Endothelial cell (in vitro differentiated cells): Measurements from ENCODE around the gene SRD5A2. TPM values are rescaled to one million over a fixed set of nuclear protein-coding genes. Genes with fewer than 3 reads are reported as not detected.

Source experiments
- DNase-seq: peaks from one replicate; pipeline ENCODE4 v3.0.0; 2021; ENCODE audit warnings: low spot score
- H3K27ac Mint-ChIP-seq: one replicate; pipeline ENCODE4 v1.8.0; 2021; ENCODE audit warnings: mixed read lengths, inconsistent platforms; ENCODE audit not compliant: unreplicated experiment
- H3K27me3 Mint-ChIP-seq: one replicate; pipeline ENCODE4 v1.8.0; 2021; ENCODE audit warnings: mild to moderate bottlenecking, moderate library complexity, mixed read lengths, inconsistent platforms; ENCODE audit not compliant: unreplicated experiment
- H3K36me3 Mint-ChIP-seq: one replicate; pipeline ENCODE4 v1.8.0; 2021; ENCODE audit warnings: mild to moderate bottlenecking, low read depth, mixed read lengths, inconsistent platforms; ENCODE audit not compliant: unreplicated experiment
- H3K4me1 Mint-ChIP-seq: one replicate; pipeline ENCODE4 v1.8.0; 2021; ENCODE audit warnings: mild to moderate bottlenecking, mixed read lengths, inconsistent platforms; ENCODE audit not compliant: unreplicated experiment
- H3K4me3 Mint-ChIP-seq: one replicate; pipeline ENCODE4 v1.8.0; 2021; ENCODE audit warnings: mild to moderate bottlenecking, mixed read lengths, inconsistent platforms; ENCODE audit not compliant: unreplicated experiment
- H3K9me3 Mint-ChIP-seq: one replicate; pipeline ENCODE4 v1.8.0; 2021; ENCODE audit warnings: mixed read lengths, inconsistent platforms; ENCODE audit not compliant: unreplicated experiment
- total RNA-seq: library from RNA; stranded (reverse); fragmentation: NEBNext Ultra II Directional; extraction: Animal tissue kit (Norgen Biotek cat#: 25700); gene quantifications from one replicate; pipeline ENCODE4 v1.2.1, GENCODE V29; 2021; ENCODE audit not compliant: unreplicated experiment
- TF ChIP-seq, protein P1 (sequence below): fragments of 200-600 bp; sonication (generic); IDR thresholded peaks from one replicate; pipeline ENCODE4 v1.5.0; 2021; ENCODE audit warnings: antibody characterized with exemption; ENCODE audit not compliant: unreplicated experiment

The SRD5A2 gene
- total RNA-seq, 1 donor from 2014 or later = 0.64 TPM

DNA sequence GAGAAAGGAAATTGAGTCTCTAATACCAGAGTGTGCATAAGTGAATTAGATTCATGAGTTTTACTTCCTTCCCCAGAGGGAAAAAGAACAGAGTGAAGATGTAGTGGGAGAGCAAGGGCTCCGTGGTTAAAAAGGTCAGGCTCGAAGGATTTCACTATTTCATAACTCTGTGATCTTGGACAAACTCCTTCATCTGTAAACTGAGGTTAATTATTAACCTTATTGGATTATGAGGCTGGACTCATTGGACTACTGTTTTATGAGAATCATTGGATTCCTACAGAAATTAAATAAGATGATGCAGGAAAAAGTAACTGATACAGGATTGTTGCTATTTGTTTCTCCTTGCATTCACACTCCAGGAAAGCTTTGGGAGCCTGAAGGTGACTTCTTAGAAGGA, 45.0 kb downstream of the SRD5A2 start:
- Mint-ChIP-seq H3K4me1 (no peaks in the 10 kb centered on the region), H3K27me3 (peaks cover 3% of the 10 kb centered on the region), H3K27ac (no peak overlapping the region), H3K4me3 (no peak overlapping the region), H3K9me3 (no peaks in the 10 kb centered on the region), H3K36me3 (no peaks in the 10 kb centered on the region)
- no peak for DNase-seq
- TF ChIP-seq, protein P1, sequence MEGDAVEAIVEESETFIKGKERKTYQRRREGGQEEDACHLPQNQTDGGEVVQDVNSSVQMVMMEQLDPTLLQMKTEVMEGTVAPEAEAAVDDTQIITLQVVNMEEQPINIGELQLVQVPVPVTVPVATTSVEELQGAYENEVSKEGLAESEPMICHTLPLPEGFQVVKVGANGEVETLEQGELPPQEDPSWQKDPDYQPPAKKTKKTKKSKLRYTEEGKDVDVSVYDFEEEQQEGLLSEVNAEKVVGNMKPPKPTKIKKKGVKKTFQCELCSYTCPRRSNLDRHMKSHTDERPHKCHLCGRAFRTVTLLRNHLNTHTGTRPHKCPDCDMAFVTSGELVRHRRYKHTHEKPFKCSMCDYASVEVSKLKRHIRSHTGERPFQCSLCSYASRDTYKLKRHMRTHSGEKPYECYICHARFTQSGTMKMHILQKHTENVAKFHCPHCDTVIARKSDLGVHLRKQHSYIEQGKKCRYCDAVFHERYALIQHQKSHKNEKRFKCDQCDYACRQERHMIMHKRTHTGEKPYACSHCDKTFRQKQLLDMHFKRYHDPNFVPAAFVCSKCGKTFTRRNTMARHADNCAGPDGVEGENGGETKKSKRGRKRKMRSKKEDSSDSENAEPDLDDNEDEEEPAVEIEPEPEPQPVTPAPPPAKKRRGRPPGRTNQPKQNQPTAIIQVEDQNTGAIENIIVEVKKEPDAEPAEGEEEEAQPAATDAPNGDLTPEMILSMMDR = no peak

DNA sequence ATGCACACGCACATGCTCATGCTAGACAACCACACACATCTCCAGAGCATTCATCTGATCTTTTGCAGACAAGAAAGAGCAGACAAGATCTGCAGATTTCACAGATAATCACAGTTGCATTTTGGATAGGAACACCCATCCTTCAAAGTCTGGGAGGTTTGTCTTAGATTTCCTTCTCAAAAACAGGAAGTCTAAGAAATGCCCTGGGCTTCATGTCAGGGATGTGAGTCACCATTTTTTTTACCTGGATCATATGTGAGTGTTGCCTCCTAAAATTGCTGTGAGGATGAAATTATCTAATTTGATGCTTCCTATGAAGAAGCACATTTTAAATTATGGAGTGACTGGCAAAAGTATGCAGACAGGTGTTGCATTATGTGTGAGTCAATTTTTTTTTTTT, 46.1 kb downstream of the SRD5A2 start:
- Mint-ChIP-seq H3K9me3 (no peaks in the 10 kb centered on the region), H3K27ac (no peak overlapping the region), H3K4me3 (no peak overlapping the region), H3K36me3 (no peaks in the 10 kb centered on the region), H3K4me1 (no peaks in the 10 kb centered on the region), H3K27me3 (peaks cover 3% of the 10 kb centered on the region)
- TF ChIP-seq, protein P1 = no peak
- DNase-seq = no peak

DNA sequence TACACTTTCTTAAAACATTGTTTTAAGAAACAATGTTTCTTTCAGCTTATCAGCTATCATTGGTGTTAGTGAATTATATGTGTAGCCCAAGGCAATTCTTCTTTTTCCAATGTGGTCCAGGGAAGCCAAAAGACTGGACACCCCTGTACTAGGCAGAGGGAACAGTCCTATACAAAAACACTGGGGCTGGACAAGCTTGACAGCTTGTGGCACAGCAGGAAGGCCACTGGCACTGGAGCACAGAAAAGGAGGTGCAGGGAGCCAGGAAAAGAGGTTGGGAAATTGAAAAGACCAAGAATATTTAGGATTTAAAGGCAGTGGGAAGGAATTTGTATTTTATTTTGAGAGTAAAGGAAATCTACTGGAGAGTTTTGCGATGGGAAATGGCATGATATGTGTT, 47.7 kb downstream of the SRD5A2 start:
- DNase-seq = no peak
- Mint-ChIP-seq H3K27me3 (peaks cover 3% of the 10 kb centered on the region), H3K4me3 (no peak overlapping the region), H3K4me1 (no peaks in the 10 kb centered on the region), H3K9me3 (no peaks in the 10 kb centered on the region), H3K36me3 (no peaks in the 10 kb centered on the region), H3K27ac (no peak overlapping the region)
- TF ChIP-seq, protein P1 = no peak

DNA sequence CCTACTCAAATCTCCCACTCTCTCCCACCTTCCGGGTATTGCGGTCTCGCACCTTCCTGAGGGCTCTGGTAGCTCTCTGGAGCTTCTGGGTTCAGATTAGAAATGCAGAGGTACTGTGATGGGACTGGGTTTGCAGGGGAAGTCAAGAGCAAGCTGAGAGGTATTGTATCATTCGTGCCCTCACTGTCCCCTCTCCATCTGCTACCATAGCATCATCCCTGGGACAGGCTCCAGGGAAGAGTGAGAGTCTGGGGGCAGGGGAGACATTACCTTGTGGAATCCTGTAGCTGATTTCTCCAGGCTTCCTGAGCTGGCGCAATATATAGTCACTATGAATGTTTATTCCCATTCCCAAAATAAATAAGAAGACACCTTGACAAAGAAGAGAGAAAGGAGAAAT, 49.6 kb downstream of the SRD5A2 start:
- no peak for DNase-seq
- Mint-ChIP-seq H3K27me3 (peaks cover 3% of the 10 kb centered on the region), H3K27ac (no peak overlapping the region), H3K4me1 (no peaks in the 10 kb centered on the region), H3K36me3 (no peaks in the 10 kb centered on the region), H3K4me3 (no peak overlapping the region), H3K9me3 (no peaks in the 10 kb centered on the region)
- TF ChIP-seq, protein P1 = no peak

DNA sequence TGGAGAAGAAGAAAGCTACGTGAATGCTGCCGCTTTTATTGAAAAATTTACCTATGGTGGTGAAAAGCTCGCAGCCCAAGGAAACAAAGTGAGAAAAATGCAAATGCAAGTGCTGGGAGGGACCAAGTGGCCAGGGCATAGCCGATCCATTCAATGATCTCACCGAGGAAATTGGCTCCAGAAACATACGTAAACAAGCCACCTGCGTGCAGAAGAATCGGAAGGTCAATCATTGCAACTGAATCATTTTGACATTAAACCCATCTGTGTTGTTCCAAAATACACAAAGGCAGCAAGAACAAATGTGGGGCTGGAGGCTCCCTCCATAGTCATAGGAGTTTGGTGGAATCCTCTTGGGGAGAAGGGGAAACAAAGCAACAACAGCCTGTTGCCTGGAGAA, 51.5 kb downstream of the SRD5A2 start:
- Mint-ChIP-seq H3K4me1 (no peaks in the 10 kb centered on the region), H3K27me3 (peaks cover 3% of the 10 kb centered on the region), H3K27ac (no peak overlapping the region), H3K36me3 (no peaks in the 10 kb centered on the region), H3K9me3 (no peaks in the 10 kb centered on the region), H3K4me3 (no peak overlapping the region)
- TF ChIP-seq, protein P1 = no peak
- no peak for DNase-seq
